HG03139 (cell line): ENCODE measurements around the gene EML5.

Experiments
- ATAC-seq: cut with Tn5 transposase; IDR thresholded peaks from one replicate; pipeline ENCODE4 v1.9.1; 2021; ENCODE audit not compliant: unreplicated experiment

Gene EML5

DNA sequence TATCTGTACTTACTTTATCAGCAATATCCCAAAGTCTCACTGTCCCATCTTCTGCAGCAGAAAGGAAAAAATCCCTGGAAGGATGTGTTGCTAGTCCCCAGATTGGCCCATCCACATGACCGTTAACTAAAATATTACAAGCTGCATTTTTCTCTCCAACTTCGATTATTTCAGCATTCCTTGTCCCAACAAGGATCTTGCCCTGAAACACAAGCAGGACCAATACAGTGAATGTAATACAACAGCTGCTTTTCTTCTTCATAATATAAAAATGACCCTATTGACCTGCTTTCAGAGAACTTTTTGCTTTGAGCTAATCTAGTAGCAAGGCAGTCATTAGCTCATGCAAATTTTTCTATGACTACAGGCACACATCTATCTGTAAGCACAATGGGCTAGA lies 171.7 kb downstream of the EML5 start:
- ATAC-seq = no peak

GRCh38 chr14:88618476-88618875 lies 174.3 kb downstream of the EML5 start:
- ATAC-seq = no peak

DNA sequence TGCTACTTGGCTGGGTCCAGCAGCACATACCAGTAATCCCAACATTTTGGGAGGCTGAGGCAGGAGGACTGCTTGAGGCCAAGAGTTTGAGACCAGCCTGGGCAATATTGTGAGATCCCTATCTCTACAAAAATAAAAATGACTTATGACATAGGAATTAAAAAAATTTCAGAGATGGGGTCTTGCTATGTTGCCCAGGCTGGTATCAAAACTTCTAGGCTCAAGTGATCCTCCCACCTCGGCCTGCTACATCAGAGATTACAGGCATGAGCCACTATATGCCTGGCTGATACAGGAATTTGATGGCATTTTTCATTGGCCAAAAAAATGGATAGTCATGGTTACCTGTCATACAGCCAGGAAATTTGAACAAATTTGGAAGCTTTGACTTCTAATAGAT lies 175.3 kb downstream of the EML5 start:
- ATAC-seq = no peak

GRCh38 chr14:88616697-88617096 lies 176.1 kb downstream of the EML5 start:
- no peak for ATAC-seq

- no peak for ATAC-seq
Observed at GRCh38 chr14:88614218-88614907, 178.4 kb downstream of the EML5 start.

GRCh38 chr14:88613552-88614010 lies 179.2 kb downstream of the EML5 start:
- no peak for ATAC-seq

DNA sequence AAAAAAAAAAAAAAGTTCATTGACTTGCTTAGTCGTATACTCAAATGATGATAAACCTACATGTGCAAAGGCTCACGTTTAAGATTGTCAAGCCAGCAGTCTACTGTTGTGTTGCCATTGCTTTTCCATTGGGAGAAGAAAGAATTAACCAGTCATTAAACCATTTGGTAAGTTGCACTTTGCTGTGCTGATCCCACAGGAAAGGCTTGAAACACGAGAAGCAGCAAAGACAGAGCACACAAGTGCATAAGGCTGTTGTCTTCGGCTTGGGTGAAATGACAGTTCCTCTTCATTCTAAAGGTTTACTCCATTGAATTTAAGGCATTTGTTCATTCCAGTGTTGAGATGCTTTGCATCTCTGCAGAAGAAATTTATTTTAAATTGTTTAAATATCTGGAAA lies 179.8 kb downstream of the EML5 start:
- ATAC-seq = no peak

- ATAC-seq = no peak
Observed at GRCh38 chr14:88611878-88612277, 180.9 kb downstream of the EML5 start.

GRCh38 chr14:88607829-88608228 lies 184.9 kb downstream of the EML5 start:
- no peak for ATAC-seq

DNA sequence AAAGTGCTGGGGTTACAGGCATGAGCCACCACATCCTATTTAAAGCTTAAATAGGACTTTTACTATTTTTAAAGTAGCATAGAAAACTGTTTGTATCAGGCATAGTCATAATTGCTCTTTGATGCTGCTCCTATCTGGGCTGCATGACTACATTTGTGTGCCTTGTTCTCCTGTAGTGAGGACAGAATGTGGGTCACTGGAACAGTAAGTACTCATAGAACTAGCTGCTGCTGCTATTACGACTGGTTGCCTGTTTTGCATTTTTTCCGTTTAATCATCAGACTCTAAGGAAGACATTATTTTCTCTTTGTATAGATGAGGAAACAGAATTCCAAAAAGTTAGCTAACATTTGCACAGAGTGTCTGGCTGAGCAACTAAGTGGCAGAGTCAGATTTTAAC lies 187.2 kb downstream of the EML5 start:
- no peak for ATAC-seq

- no peak for ATAC-seq
Observed at GRCh38 chr14:88604212-88604611, 188.5 kb downstream of the EML5 start.

GRCh38 chr14:88599761-88600439 lies 192.9 kb downstream of the EML5 start:
- ATAC-seq = peak; percentile 88

GRCh38 chr14:88599326-88599725 lies 193.4 kb downstream of the EML5 start:
- ATAC-seq = peak; percentile 17

GRCh38 chr14:88598097-88598675 lies 194.6 kb downstream of the EML5 start:
- no peak for ATAC-seq

- ATAC-seq = no peak
Observed at GRCh38 chr14:88597601-88598000, 195.2 kb downstream of the EML5 start.

DNA sequence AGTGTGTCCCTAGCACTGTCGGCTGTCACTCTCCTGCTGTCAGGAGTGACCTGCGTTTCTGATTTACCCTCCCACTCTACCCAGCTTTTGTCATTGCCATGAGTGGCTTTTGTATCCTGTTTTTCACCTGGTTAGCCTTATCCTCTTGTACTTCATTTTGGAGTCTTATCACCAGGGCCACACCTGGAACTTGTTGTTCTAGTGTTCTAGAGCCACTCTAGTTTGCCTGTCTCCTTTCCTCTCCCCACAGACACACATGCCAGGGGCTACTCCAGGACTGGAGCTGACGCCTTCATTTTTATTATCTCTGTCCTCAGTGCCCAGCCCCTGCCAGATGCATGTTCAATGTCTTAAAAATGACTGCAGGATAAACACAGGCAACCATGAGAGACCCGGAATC lies 195.7 kb downstream of the EML5 start:
- no peak for ATAC-seq

GRCh38 chr14:88592031-88592430 lies 200.7 kb downstream of the EML5 start:
- no peak for ATAC-seq

- no peak for ATAC-seq
Observed at GRCh38 chr14:88590173-88590572, 202.6 kb downstream of the EML5 start.

- ATAC-seq = no peak
Observed at GRCh38 chr14:88588081-88588480, 204.7 kb downstream of the EML5 start.

- no peak for ATAC-seq
Observed at GRCh38 chr14:88584451-88584850, 208.3 kb downstream of the EML5 start.

DNA sequence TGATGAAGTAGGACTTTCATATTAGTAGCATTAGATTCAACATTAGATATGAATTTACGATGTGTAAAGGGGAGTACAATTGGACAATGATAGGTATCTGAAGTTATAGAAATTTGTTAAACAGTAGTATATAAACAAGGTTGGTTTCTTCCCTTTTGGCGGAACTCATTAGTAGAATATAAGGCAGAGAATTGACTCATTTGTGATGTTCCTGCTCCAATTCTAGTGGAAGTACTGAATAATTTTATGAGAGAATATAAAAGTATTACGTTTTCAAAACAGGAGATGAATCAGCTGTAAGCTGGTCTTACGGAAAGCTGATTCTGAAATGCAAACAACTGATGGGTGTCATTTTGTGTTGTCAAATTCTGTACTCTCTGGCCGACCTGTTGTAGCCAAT lies 216.5 kb downstream of the EML5 start:
- ATAC-seq = no peak

- ATAC-seq = no peak
Observed at GRCh38 chr14:88572117-88572516, 220.6 kb downstream of the EML5 start.
